Trophoblast cell (in vitro differentiated cells and primary cell): ENCODE results near the gene ENTPD2.

Experiments used
- DNase-seq, 2 donors: peaks; one replicate each; pipeline ENCODE4 v3.0.0-alpha.2; 2016
- H2AFZ ChIP-seq: 2 replicates; pipeline ENCODE4 v1.6.1; 2013; ENCODE audit warnings: low read length, moderate library complexity, mild to moderate bottlenecking; ENCODE audit not compliant: insufficient read depth, poor library complexity
- H2AK5ac ChIP-seq: 2 replicates; pipeline ENCODE4 v1.6.1; 2013; ENCODE audit warnings: mild to moderate bottlenecking, low read length
- H2BK120ac ChIP-seq: 2 replicates; pipeline ENCODE4 v1.6.1; 2013; ENCODE audit warnings: low read length, mild to moderate bottlenecking, moderate library complexity; ENCODE audit not compliant: insufficient read depth, poor library complexity
- H2BK12ac ChIP-seq: 2 replicates; pipeline ENCODE4 v1.6.1; 2013; ENCODE audit warnings: mild to moderate bottlenecking, low read length, moderate library complexity
- H2BK5ac ChIP-seq: 2 replicates; pipeline ENCODE4 v1.6.1; 2013; ENCODE audit warnings: low read length, low read depth, moderate library complexity, mild to moderate bottlenecking; ENCODE audit not compliant: poor library complexity
- H3K14ac ChIP-seq: 2 replicates; pipeline ENCODE4 v1.6.1; 2013; ENCODE audit warnings: mild to moderate bottlenecking, low read length
- H3K18ac ChIP-seq: 2 replicates; pipeline ENCODE4 v1.6.1; 2013; ENCODE audit warnings: mild to moderate bottlenecking, low read length
- H3K23ac ChIP-seq: 2 replicates; pipeline ENCODE4 v1.6.1; 2013; ENCODE audit warnings: low read length
- H3K27ac ChIP-seq: 2 replicates; pipeline ENCODE4 v1.5.1; 2013; ENCODE audit warnings: low read depth, mild to moderate bottlenecking, inconsistent platforms, low read length, moderate library complexity
- H3K27me3 ChIP-seq: 2 replicates; pipeline ENCODE4 v1.6.1; 2013; ENCODE audit warnings: inconsistent platforms, mild to moderate bottlenecking, low read length, moderate library complexity; ENCODE audit not compliant: insufficient read depth
- H3K36me3 ChIP-seq, 2 experiments: 1 replicate in 1 of 2; 2 replicates in 1 of 2; pipeline ENCODE4 v1.6.1; 2013; ENCODE audit warnings: low read length in 2 of 2, mild to moderate bottlenecking in 2 of 2, moderate library complexity in 1 of 2; ENCODE audit not compliant: insufficient read depth in 2 of 2, control insufficient read depth in 1 of 2
- H3K4ac ChIP-seq: 2 replicates; pipeline ENCODE4 v1.6.1; 2013; ENCODE audit warnings: low read depth, mild to moderate bottlenecking, low read length, moderate library complexity
- H3K4me1 ChIP-seq, 2 experiments: 1 replicate in 1 of 2; 2 replicates in 1 of 2; pipeline ENCODE4 v1.6.1; 2013; ENCODE audit warnings: low read length in 2 of 2, mild to moderate bottlenecking in 2 of 2, moderate library complexity in 1 of 2; ENCODE audit not compliant: insufficient read depth in 2 of 2, control insufficient read depth in 1 of 2
- H3K4me2 ChIP-seq: 2 replicates; pipeline ENCODE4 v1.6.1; 2013; ENCODE audit warnings: inconsistent platforms, mild to moderate bottlenecking, low read length, moderate library complexity
- H3K4me3 ChIP-seq: 2 replicates; pipeline ENCODE4 v1.5.1; 2013; ENCODE audit warnings: mild to moderate bottlenecking, low read depth, low read length, inconsistent platforms
- H3K79me1 ChIP-seq: one replicate; pipeline ENCODE4 v1.6.1; 2013; ENCODE audit warnings: low read length
- H3K79me2 ChIP-seq: 2 replicates; pipeline ENCODE4 v1.6.1; 2013; ENCODE audit warnings: low read length, mild to moderate bottlenecking; ENCODE audit not compliant: control insufficient read depth, insufficient read depth, poor library complexity
- H3K9ac ChIP-seq: 2 replicates; pipeline ENCODE4 v1.6.1; 2013; ENCODE audit warnings: mild to moderate bottlenecking, low read length
- H3K9me3 ChIP-seq: 2 replicates; pipeline ENCODE4 v1.6.1; 2013; ENCODE audit warnings: low read depth, mild to moderate bottlenecking, control low read depth, inconsistent platforms, low read length; ENCODE audit not compliant: insufficient read depth
- H4K12ac ChIP-seq: 2 replicates; pipeline ENCODE4 v1.6.1; 2013; ENCODE audit warnings: low read depth, mild to moderate bottlenecking, low read length, moderate library complexity
- H4K8ac ChIP-seq: 2 replicates; pipeline ENCODE4 v1.6.1; 2013; ENCODE audit warnings: low read depth, mild to moderate bottlenecking, low read length, moderate library complexity
- H4K91ac ChIP-seq: one replicate; pipeline ENCODE4 v1.6.1; 2013; ENCODE audit warnings: low read depth, mild to moderate bottlenecking, low read length, moderate library complexity
- whole genome bisulfite sequencing: extraction: QIAGEN DNeasy Blood & Tissue Kit; methylation state at CpG from one replicate; pipeline ENCODE4 v1.1.7; 2013; ENCODE audit warnings: missing lambda C conversion rate; ENCODE audit not compliant: insufficient read length, insufficient coverage; ENCODE audit errors: extremely low coverage; 5-methylcytosine and 5-hydroxymethylcytosine counted together

The ENTPD2 gene

DNA sequence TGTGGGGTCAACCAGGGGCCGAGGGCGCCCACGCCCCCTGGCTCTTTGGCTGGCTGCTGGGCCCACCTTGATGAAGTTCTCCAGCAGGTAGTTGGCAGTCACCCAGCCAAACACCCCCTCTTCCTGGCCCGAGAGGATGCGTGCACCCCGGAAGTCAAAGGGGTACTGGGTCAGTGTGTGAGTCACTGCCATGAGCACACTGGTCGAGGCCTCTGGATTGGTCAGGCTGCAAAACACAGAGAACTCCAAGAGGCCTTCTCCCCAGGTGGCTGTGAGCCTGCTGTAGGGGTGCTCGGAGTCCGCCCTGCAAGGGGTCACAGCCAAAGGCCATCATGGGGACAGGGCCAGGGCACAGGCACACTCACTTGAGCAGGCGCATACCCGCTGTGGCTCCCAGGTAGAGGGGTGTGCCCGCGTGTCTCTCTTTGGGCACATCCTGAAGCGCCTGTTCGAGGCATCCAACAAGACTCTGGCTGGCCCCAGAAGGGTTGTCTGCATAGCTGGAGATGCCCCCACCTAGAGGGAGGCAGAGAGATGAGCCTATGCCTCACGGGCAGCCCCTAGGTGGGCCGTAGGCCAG lies 2.6 kb downstream of the ENTPD2 start:
- peaks cover 4% of the 10 kb centered on the region for H3K9me3 ChIP-seq
- H3K27me3 ChIP-seq: peaks cover 36% of the 10 kb centered on the region
- H4K8ac ChIP-seq: no peak overlapping the region
- no peak overlapping the region for H2BK5ac ChIP-seq
- no peaks in the 10 kb centered on the region for H3K79me2 ChIP-seq
- peaks cover 10 to 12% of the 10 kb centered on the region in 2 experiments for H3K4me1 ChIP-seq
- no peak for DNase-seq
- no peak overlapping the region for H3K27ac ChIP-seq
- no peak overlapping the region for H3K4me3 ChIP-seq
- no CpG with 5 or more reads among the region's 17 CpGs for WGBS
- no peak overlapping the region for H2BK120ac ChIP-seq
- H3K18ac ChIP-seq: no peak overlapping the region
- H3K23ac ChIP-seq: no peak overlapping the region
- H3K4ac ChIP-seq: no peak overlapping the region
- H4K12ac ChIP-seq: no peak overlapping the region
- H2BK12ac ChIP-seq: no peak overlapping the region
- no peak overlapping the region for H3K14ac ChIP-seq
- no peak overlapping the region for H4K91ac ChIP-seq
- no peak overlapping the region for H3K4me2 ChIP-seq
- H2AFZ ChIP-seq: no peak overlapping the region
- no peaks in the 10 kb centered on the region for H3K79me1 ChIP-seq
- no peak overlapping the region for H3K9ac ChIP-seq
- H2AK5ac ChIP-seq: no peak overlapping the region
- no peaks in the 10 kb centered on the region for H3K36me3 ChIP-seq

DNA sequence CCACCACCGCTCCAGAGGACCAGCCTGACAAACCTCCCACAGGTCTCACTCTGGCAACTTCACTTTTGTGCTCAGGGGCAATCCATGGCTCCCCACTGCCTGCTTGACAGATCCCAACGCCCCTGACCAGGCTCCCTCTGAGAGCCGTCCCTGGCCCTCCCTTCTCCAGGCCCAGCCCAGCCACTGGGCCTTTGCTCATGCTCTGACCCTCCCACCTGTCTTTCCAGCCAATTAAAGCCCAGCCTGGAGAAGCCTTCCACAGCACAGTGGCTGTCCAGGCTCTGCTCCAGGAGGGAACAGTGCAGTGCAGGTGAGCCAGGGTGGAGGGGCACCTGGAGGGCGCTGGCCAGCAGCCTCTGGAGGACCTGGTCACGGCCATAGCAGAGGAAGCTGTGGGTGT lies 3.3 kb downstream of the ENTPD2 start:
- no peak overlapping the region for H3K18ac ChIP-seq
- H3K27ac ChIP-seq: no peak overlapping the region
- H4K91ac ChIP-seq: no peak overlapping the region
- no peak overlapping the region for H3K23ac ChIP-seq
- no peaks in the 10 kb centered on the region for H3K36me3 ChIP-seq
- no peak overlapping the region for H3K14ac ChIP-seq
- H3K4ac ChIP-seq: no peak overlapping the region
- no peak overlapping the region for H4K8ac ChIP-seq
- H2BK12ac ChIP-seq: no peak overlapping the region
- peaks cover 16% of the 10 kb centered on the region in 2 experiments for H3K4me1 ChIP-seq
- no peak overlapping the region for H3K4me3 ChIP-seq
- H2BK120ac ChIP-seq: no peak overlapping the region
- H3K9me3 ChIP-seq: peaks cover 4% of the 10 kb centered on the region
- WGBS: no CpG with 5 or more reads among the region's 5 CpGs
- no peaks in the 10 kb centered on the region for H3K79me2 ChIP-seq
- H3K79me1 ChIP-seq: no peaks in the 10 kb centered on the region
- no peak overlapping the region for H4K12ac ChIP-seq
- H3K9ac ChIP-seq: no peak overlapping the region
- H2AK5ac ChIP-seq: no peak overlapping the region
- H3K4me2 ChIP-seq: no peak overlapping the region
- no peak overlapping the region for H2BK5ac ChIP-seq
- H2AFZ ChIP-seq: no peak overlapping the region
- peak in 1 of 2 donors; percentile 25 for DNase-seq
- peaks cover 42% of the 10 kb centered on the region for H3K27me3 ChIP-seq

DNA sequence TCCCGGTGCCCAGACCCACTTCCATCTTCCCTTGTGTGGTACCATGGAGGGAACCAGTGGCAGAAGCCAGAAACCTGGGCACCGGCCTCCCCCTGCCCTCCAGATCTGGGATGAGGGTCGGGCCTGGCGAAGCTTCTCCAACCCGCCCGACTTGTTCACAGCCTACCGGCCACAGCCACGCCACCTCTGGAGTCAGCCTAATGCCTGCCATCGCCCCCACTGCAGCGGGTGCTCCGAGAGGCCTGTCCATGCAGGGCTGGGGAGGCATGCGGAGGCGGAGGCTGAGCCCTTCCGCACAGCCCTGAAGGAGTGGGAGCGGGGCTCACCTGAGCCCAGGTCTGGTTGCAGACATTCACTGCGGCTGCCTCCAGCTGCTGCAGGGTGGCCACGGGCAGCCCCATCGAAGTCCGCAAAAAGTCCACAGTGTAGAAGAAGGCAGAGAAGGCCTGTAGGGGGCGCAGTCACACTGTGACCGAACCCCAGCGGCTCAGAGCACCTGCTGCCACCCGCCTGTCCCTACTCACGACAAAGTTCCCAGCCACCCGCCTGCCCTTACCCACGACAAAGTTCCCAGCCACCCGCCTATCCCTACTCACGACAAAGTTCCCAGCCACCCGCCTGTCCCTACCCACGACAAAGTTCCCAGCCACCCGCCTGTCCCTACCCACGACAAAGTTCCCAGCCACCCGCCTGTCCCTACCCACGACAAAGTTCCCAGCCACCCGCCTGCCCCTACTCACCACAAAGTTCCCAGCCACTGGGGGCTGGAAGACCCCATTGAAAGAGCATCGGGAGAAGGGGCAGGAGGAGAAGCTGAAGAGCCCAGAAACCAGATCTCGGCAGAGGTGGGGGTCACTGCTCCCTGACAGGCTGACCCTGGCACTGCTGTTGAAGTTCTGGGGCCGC lies 4.1 kb downstream of the ENTPD2 start:
- H3K79me1 ChIP-seq: no peaks in the 10 kb centered on the region
- H2AFZ ChIP-seq: no peak overlapping the region
- no peak overlapping the region for H3K23ac ChIP-seq
- H3K27me3 ChIP-seq: peaks cover 50% of the 10 kb centered on the region
- H3K4me2 ChIP-seq: no peak overlapping the region
- H3K18ac ChIP-seq: no peak overlapping the region
- peaks cover 19 to 21% of the 10 kb centered on the region in 2 experiments for H3K4me1 ChIP-seq
- DNase-seq: peak; percentile 14 to 54
- no peaks in the 10 kb centered on the region for H3K36me3 ChIP-seq
- H3K27ac ChIP-seq: no peak overlapping the region
- no peak overlapping the region for H3K14ac ChIP-seq
- H2BK5ac ChIP-seq: no peak overlapping the region
- H3K9me3 ChIP-seq: peaks cover 4% of the 10 kb centered on the region
- no peak overlapping the region for H3K9ac ChIP-seq
- H2AK5ac ChIP-seq: no peak overlapping the region
- no peak overlapping the region for H3K4me3 ChIP-seq
- no peaks in the 10 kb centered on the region for H3K79me2 ChIP-seq
- no peak overlapping the region for H4K8ac ChIP-seq
- H4K12ac ChIP-seq: no peak overlapping the region
- H2BK120ac ChIP-seq: no peak overlapping the region
- no peak overlapping the region for H4K91ac ChIP-seq
- no peak overlapping the region for H2BK12ac ChIP-seq
- no CpG with 5 or more reads among the region's 38 CpGs for WGBS
- H3K4ac ChIP-seq: no peak overlapping the region

DNA sequence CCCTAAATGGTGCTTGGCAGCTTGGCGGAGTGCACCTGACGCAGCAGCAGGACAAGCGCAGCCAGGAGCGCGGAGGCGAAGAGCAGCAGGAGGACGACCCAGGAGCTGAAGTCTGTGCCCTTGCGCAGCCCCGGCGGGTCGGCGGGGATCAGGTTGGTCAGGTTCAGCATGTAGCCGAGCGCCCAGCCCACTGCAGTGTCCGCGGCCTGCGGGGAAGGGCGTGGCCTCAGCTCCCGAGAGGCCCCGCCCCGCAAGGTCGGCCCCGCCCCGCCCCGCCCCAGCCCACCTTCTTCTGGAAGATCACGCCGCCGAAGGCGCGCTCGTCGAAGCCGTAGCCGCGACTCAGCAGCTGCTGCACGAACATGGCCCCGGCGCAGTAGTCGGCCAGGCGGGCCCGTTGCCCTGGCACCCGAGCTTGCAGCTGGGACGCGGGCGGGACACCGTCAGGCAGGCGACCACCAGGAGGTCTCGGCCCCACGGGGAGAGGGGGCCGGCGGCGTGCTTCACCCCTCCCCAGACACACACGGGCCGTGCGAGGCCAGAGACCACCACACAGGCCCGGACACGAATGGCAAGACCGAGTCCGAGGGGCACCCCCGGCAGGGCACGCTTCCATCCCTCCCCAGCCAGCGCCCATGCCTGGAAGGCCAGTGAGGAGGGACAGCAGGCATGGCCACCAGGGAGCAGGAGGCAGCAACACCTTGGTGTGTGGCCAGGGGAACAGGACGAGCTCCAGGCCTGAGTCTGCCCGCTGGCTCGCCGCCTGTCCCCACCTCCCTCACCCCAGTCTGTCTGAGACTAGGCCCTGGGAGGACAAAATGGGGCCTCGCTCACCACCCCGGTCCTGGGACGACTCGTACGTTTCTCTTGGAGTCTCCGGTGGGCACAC lies 5.0 kb downstream of the ENTPD2 start:
- Histone ChIP-seq H3K4me3 (no peak overlapping the region), H2BK5ac (no peak overlapping the region), H2AK5ac (no peak overlapping the region), H3K9ac (no peak overlapping the region), H3K27me3 (peaks cover 46% of the 10 kb centered on the region), H3K27ac (no peak overlapping the region), H3K79me2 (no peaks in the 10 kb centered on the region), H3K79me1 (no peaks in the 10 kb centered on the region), H3K4me1 (peaks cover 14 to 18% of the 10 kb centered on the region in 2 experiments), H3K36me3 (no peaks in the 10 kb centered on the region), H4K12ac (no peak overlapping the region), H4K91ac (no peak overlapping the region), H3K23ac (no peak overlapping the region), H2BK120ac (no peak overlapping the region), H2AFZ (no peak overlapping the region), H3K4ac (no peak overlapping the region), H3K18ac (no peak overlapping the region), H3K14ac (no peak overlapping the region), H3K4me2 (no peak overlapping the region), H3K9me3 (peaks cover 4% of the 10 kb centered on the region), H4K8ac (no peak overlapping the region), H2BK12ac (no peak overlapping the region)
- DNase-seq: no peak
- no CpG with 5 or more reads among the region's 72 CpGs for WGBS
